GM19043 (cell line): ENCODE results near the gene NPTXR.
"Not testable (repeated sequence)": the region's sequence is repeated elsewhere in the genome, so short reads cannot be mapped to it uniquely, and the experiment has no call there.

Experiments used
- ATAC-seq: cut with Tn5 transposase; IDR thresholded peaks from one replicate; pipeline ENCODE4 v1.9.1; 2021; ENCODE audit warnings: low read depth; ENCODE audit not compliant: unreplicated experiment

NPTXR gene

DNA sequence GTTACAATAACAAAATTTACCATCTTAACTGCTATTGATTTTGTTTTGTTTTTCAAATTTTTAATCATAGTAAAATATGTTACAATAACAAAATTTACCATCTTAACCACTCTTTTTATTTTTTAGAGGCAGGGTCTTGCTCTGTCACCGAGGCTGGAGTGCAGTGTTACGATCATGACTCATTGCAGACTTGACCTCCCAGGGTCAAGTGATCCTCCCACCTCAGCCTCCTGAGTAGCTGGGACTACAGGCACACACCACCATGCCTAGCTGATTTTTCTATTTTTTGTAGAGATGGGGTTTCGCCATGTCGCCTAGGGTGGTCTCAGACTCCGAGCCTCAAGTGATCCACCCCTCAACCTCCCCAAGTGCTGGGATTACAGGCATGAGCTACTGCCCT, 10.1 kb upstream of the NPTXR start:
- not testable (repeated sequence) for ATAC-seq

DNA sequence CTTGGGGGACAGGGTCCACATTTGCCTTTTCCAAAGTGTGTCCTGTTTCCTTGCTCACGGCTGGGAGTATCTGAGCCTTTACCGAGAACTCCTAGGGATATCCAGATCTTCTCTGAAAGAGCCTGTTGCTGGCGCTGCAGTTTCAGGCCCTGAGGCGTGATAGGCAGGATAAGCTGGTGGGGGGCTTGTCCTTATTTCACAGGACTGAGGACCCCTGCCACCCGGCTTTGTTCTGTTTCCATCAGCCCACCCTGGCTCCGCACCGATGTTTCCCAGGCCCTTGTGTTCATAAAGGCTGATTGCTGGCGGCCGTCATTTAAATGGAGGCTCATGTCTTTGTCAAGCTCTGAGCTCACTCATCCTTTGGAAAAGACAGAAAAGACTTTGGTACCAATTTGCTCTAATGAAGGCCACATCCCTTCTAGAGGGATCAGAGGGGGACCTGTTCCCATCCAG, 9.4 kb upstream of the NPTXR start:
- ATAC-seq = no peak

DNA sequence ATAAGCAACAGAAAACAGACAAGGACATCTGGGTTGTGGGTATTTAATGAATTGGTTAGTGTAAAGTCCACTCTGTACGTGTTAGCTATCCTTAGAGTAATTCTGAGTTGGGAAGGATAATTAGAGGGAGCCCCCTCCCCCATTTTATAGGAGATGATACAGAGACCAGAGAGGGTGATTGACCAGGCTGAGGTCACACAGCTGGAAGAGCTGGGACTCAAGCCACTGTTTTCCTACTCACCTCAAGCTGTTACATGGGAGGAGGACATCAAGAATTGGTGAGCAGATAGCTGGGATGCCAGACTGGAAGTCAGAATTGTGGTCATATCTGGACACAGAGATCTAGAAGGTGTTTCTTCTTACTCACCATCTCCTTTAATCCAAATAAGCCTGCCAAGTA, 8.7 kb upstream of the NPTXR start:
- ATAC-seq = no peak

DNA sequence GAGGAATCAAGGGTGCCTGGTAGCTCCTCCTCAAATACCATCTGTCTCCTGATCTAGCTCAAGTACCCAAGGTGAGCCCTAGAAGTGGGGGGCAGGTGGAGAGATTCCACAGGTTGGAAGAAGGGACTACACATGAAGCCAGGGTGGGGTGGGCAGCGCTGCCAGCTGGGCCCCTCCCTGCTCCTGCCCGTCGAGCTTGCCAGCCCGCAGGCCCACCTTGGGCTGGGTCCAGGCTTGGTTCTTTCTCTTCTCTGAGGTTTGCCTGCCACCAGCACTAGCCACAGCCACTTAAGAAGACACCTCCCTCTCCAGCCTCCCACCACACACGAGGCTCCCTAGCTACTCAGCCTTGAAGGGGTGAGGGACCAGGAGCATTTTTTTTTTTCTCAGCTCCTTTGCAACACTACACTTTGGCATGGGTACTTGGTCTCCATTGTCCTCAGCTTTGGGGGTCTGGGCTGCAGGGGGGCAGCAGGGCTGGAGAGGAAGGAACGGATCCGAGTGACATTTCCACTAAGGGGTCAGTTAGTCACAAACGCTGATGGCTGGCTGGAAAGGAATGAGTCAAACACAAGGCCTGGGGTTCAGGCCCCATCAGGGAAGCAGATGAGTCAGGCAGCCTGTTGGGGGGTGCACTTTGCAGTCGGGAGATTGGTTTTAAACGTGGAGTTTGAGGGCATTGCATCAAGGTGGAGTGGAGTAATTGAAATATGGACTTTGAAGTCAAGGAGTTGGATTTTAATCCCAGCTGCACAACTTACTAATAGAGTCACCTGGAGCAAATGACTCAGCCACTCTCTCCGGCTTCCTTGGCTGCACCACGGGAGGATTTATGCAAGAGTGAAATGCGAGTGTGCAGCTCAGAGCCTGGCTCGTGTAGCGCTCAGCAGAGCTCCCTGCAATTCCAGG, 7.4 kb upstream of the NPTXR start:
- no peak for ATAC-seq

DNA sequence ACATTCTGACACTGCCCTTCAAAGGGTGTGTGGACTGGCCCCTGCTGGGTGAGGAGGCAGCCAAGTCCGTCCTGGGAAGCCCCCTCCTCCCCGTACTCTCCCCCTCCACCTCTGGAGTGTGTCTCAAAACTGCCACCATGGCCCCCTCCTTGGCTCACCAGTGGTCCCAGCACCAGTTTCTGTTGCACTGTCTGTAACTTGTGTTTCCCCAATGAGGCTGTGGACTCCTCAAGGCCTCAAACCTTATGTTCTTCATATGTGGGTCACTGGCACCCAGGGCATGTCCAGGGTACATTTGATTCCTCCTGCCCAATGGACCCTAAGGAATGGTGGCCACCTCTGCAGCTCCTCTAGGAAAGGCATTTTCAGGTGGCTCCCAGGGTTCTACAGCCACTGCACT, 6.6 kb upstream of the NPTXR start:
- no peak for ATAC-seq

DNA sequence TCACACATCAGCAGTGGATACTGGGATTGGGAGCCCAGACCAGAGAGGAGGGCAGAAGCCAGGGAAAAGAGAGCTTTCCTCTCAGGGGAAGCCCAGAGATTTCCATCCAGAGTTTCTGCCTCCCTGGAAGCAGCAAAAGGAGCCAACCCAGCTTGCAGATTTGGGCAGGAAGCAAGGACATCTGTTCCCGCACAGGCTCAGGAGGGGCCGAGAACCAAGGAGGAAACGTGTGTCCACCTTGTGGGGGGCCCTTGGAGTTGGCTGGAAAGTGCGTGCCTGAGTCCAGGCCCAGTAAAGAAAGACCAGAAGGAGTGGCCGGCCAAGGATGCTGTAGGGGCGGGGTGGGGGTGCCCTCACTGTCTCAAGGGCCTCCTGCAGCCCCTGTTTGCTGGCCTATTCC, 6.0 kb upstream of the NPTXR start:
- no peak for ATAC-seq

GRCh38 chr22:38846412-38846811, 2.6 kb upstream of the NPTXR start:
- no peak for ATAC-seq

- ATAC-seq = no peak
Observed at GRCh38 chr22:38845004-38845740, 1.3 kb upstream of the NPTXR start.

GRCh38 chr22:38844315-38845003, 631 bp upstream of the NPTXR start:
- ATAC-seq = no peak

- no peak for ATAC-seq
Observed at GRCh38 chr22:38843201-38843656, 599 bp downstream of the NPTXR start.

DNA sequence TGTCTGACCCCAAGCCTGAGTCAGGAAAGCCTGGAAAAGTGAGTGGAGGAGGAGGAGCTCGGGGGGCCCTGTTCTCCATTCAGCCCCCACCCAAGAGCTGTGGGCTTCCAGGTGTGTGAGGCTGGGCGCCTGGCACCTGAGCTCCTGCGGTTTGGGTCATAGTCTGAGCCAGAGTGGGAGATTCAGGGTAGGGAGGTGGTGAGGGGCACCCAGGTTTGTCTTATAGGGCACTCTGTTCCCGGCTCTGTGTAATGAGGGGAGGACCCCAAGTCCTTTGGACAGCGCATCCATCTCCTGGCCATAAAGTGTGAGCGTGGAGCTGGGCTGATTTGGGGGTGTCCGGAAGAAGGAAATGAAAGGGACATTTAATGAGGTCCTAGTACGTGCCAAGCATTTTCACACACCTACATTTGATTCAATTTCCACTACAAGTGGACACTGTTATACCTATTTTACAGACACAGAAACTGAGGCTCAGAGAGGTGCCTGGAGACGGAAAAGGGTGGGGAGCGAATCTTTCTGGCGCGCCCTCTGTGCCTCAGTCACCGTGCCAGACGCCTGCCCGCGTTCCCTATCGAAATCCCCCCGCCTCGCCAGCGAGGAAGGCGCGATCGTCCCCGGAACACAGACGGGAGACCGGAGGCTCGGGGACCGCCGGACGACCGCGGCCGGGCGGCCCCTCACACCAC, 1.2 kb downstream of the NPTXR start:
- no peak for ATAC-seq

DNA sequence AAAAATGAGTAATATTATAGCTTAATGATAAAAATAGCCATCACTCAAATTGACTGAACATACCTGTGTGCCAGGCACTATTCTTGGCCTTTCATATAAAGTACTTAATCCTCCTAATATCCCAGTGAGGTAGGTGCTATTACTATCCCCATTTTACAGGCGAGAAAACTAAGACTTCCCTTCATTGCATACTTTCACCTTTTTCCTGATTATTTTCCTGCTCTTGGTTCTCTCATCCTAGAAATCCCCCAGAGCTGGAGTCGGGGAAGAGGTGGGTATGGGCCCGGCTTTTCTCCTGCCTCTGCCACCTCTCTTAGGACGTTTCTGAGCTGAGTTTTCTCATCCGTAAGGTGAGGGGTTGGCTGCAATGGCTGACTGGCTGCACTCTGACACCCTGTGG, 2.2 kb downstream of the NPTXR start:
- ATAC-seq = no peak

DNA sequence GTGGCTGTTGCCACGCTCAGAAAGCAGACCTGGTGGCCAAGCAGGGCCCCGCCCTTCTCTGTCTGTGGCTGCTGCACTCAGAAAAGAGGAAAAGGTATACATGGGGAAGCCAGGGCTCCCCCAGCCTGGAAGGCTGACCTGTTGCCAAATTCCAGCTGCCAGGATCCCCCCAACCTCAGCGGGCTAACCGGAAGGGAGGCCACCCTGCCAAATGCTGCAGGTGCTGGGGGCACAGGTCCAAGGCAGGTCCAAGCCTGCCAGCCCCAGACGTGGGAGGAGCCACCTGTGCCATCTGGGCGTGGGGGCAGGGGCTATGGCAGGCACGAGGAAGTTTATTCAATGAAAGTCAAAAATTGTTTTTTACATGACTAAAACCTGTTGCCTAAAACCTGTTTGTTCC, 2.6 kb downstream of the NPTXR start:
- ATAC-seq = no peak

DNA sequence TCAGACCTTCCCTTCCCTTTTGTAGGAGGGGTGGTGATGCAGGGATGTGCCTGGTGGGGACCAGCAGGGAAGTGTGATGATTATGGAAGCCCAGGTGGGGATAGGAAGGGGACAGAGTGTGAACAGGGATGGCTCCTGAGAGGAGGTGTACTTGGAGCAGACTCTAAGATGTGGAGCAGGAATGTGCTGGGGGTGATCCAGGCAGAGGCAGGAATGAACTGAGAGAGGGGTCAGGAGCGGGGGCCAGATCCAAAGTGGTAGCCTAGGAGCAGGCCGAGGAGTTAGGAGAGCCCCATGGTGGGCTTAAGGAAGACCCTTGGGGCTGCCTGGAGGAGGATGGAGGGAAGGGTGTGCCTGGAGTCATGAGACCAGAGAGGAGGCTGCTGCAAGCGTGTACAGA, 3.7 kb downstream of the NPTXR start:
- ATAC-seq = no peak

DNA sequence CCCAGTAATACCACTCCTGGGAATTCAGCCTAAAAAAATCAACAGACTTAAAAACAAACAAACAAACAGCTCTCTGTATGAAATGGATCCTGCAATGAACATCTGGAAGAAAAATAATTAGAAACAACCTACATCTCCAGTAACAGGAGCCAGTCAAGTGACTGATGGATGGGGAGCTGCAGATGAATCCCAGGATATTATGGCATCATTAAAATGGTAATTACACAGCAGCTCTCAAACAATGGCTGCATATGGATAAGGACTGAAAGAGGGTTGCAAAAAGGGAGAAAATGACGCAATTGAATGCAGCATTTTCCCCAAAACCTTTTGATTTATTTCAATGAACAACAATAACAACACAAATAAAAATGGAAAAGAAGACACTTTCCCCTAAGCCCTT, 4.1 kb downstream of the NPTXR start:
- ATAC-seq = no peak

GRCh38 chr22:38837414-38837928, 6.4 kb downstream of the NPTXR start:
- no peak for ATAC-seq

- ATAC-seq = no peak
Observed at GRCh38 chr22:38835888-38836301, 7.9 kb downstream of the NPTXR start.

- no peak for ATAC-seq
Observed at GRCh38 chr22:38834991-38835390, 8.8 kb downstream of the NPTXR start.

GRCh38 chr22:38834215-38834953, 9.4 kb downstream of the NPTXR start:
- ATAC-seq = no peak

- ATAC-seq = no peak
Observed at GRCh38 chr22:38833061-38833460, 10.8 kb downstream of the NPTXR start.
